Loucy (cell line): ENCODE data around the gene LTA.
A peak's percentile ranks its signal among the peaks of the same experiment; 100 is the strongest.

Experiments used
- H2AFZ ChIP-seq: fragments of 200-600 bp; sonication (generic); 2 replicates; pipeline ENCODE4 v1.6.0; 2016; ENCODE audit warnings: antibody characterized with exemption, mild to moderate bottlenecking, low read length, moderate library complexity
- H3F3A ChIP-seq: fragments of 200-600 bp; 2 replicates; pipeline ENCODE4 v1.6.0; 2016; ENCODE audit warnings: antibody characterized with exemption, low read depth, mild to moderate bottlenecking
- H3K27me3 ChIP-seq: fragments of 200-600 bp; sonication (generic); 2 replicates; pipeline ENCODE4 v1.6.1; 2014; ENCODE audit warnings: low read length, mild to moderate bottlenecking; ENCODE audit not compliant: insufficient read depth, poor library complexity, severe bottlenecking
- H3K36me3 ChIP-seq: fragments of 200-600 bp; sonication (generic); 2 replicates; pipeline ENCODE4 v1.6.1; 2016; ENCODE audit warnings: low read length; ENCODE audit not compliant: insufficient read depth
- H3K4me1 ChIP-seq: fragments of 200-600 bp; sonication (generic); 2 replicates; pipeline ENCODE4 v1.5.1; 2014; ENCODE audit warnings: low read length, mild to moderate bottlenecking; ENCODE audit not compliant: insufficient read depth, poor library complexity, severe bottlenecking
- H3K4me2 ChIP-seq: fragments of 200-600 bp; sonication (generic); 2 replicates; pipeline ENCODE4 v1.6.0; 2014; ENCODE audit warnings: antibody characterized with exemption, low read length, low read depth, mild to moderate bottlenecking; ENCODE audit not compliant: poor library complexity, severe bottlenecking
- H3K4me3 ChIP-seq: fragments of 200-600 bp; sonication (generic); 2 replicates; pipeline ENCODE4 v1.5.1; 2014; ENCODE audit warnings: low read length, mild to moderate bottlenecking, mixed read lengths; ENCODE audit not compliant: poor library complexity, severe bottlenecking
- H3K79me2 ChIP-seq: fragments of 200-600 bp; sonication (generic); 2 replicates; pipeline ENCODE4 v1.6.1; 2014; ENCODE audit warnings: low read length; ENCODE audit not compliant: insufficient read depth
- H3K9ac ChIP-seq: fragments of 200-600 bp; sonication (generic); 2 replicates; pipeline ENCODE4 v1.6.0; 2014; ENCODE audit warnings: mild to moderate bottlenecking, low read depth, low read length, moderate library complexity; ENCODE audit not compliant: poor library complexity, severe bottlenecking
- H3K9me2 ChIP-seq: fragments of 200-600 bp; sonication (generic); replicated peaks from 2 replicates; pipeline ENCODE4 v1.6.1; 2016; ENCODE audit warnings: low read depth, low read length, mixed read lengths
- H3K9me3 ChIP-seq: fragments of 200-600 bp; sonication (generic); 2 replicates; pipeline ENCODE4 v1.6.1; 2014; ENCODE audit warnings: mild to moderate bottlenecking, antibody characterized with exemption, low read length, low read depth; ENCODE audit not compliant: insufficient read depth
- H4K20me1 ChIP-seq: fragments of 200-600 bp; sonication (generic); 2 replicates; pipeline ENCODE4 v1.6.0; 2014; ENCODE audit warnings: antibody characterized with exemption, low read length, mild to moderate bottlenecking; ENCODE audit not compliant: insufficient read depth, poor library complexity, severe bottlenecking
- EZH2phosphoT487 ChIP-seq: fragments of 200-600 bp; IDR thresholded peaks from 2 replicates; pipeline ENCODE4 v1.6.1; 2018; ENCODE audit warnings: antibody characterized with exemption, mild to moderate bottlenecking, moderate library complexity, borderline replicate concordance
- TF ChIP-seq, protein P1 (sequence below): fragments of 200-600 bp; sonication (generic); conservative IDR thresholded peaks from 2 replicates; pipeline ENCODE4 v1.5.1; 2014; ENCODE audit warnings: mild to moderate bottlenecking, antibody characterized with exemption, low read length

Gene LTA

GRCh38 chr6:31619805-31620585, 47.9 kb downstream of the LTA start:
- Histone ChIP-seq H2AFZ (peak overlapping the region; percentile 68; the same call in 1 of the 2 replicates), H4K20me1 (peaks cover 42% of the 10 kb centered on the region), H3K4me1 (peaks cover 56% of the 10 kb centered on the region)

DNA sequence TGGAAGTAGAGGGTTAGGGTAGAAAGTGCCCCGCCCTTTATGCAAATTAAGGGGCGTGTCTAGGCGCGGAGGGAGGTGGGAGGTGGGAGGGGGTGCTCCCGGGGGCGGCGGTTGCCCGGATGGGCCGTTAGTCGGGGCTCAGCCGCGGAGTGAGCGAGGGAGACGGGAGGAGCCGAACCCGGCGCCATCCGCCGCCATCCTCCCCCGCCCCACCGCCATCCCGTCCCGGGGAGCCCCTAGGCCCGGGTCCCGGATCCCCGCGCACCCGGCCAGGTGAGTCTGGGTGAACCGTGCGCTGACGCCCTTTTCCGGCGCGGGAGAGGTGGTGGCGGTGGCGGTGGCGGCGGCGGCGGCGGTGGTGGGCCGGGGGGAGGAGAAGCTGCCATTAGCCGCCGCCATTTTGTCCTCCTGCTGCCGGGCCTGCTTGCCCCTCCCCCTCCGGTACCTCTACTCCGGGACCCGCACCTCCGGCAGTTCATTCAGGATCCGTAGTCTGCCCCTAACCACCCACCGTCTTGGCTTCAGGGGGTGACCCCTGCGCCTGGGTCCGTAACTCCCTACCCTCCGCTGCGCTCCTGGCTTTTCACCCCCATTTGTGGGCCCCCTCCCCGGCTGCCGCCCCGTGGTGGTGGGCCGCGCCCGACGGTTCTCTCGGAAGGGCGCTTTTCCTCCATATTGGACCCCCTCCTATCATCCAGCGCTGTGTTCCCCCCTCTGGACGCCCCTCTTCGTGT, 48.7 kb downstream of the LTA start, which contains the start of gene PRRC2A:
Gene PRRC2A (plus strand): TSS at position 130 of the 734 bp plus-strand sequence. CDS start 2,075 bp downstream, outside the sequence.
- Histone ChIP-seq H3K9me2 (no peaks in the 10 kb centered on the region), H3K9me3 (no peaks in the 10 kb centered on the region), H4K20me1 (peaks cover 49% of the 10 kb centered on the region), H3K27me3 (peaks cover 10% of the 10 kb centered on the region), H2AFZ (peak within 1 kb of the TSS; percentile 68; the same call in 1 of the 2 replicates), H3K4me3 (peak within 1 kb of the TSS; percentile 94), H3K4me1 (peaks cover 51% of the 10 kb centered on the region), H3K36me3 (peaks cover 30% of the 10 kb centered on the region), H3K9ac (peak within 1 kb of the TSS; percentile 99), H3F3A (peaks cover 8% of the 10 kb centered on the region; the same call in 1 of the 2 replicates), H3K4me2 (peak within 1 kb of the TSS; percentile 99), H3K79me2 (peaks cover 87% of the 10 kb centered on the region)
- TF ChIP-seq, protein P1, sequence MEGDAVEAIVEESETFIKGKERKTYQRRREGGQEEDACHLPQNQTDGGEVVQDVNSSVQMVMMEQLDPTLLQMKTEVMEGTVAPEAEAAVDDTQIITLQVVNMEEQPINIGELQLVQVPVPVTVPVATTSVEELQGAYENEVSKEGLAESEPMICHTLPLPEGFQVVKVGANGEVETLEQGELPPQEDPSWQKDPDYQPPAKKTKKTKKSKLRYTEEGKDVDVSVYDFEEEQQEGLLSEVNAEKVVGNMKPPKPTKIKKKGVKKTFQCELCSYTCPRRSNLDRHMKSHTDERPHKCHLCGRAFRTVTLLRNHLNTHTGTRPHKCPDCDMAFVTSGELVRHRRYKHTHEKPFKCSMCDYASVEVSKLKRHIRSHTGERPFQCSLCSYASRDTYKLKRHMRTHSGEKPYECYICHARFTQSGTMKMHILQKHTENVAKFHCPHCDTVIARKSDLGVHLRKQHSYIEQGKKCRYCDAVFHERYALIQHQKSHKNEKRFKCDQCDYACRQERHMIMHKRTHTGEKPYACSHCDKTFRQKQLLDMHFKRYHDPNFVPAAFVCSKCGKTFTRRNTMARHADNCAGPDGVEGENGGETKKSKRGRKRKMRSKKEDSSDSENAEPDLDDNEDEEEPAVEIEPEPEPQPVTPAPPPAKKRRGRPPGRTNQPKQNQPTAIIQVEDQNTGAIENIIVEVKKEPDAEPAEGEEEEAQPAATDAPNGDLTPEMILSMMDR = no peak
- TF ChIP-seq EZH2phosphoT487 = no peak

More at GRCh38 chr6:31619805-31620585, 47.9 kb downstream of the LTA start:
- H3K9ac ChIP-seq = peak overlapping the region; percentile 77
- H3K9me3 ChIP-seq = no peaks in the 10 kb centered on the region
- no peaks in the 10 kb centered on the region for H3K9me2 ChIP-seq
- H3K79me2 ChIP-seq = peaks cover 85% of the 10 kb centered on the region
- peak overlapping the region; percentile 97 for H3K4me2 ChIP-seq
- H3K27me3 ChIP-seq = peaks cover 10% of the 10 kb centered on the region
- H3F3A ChIP-seq = peaks cover 12% of the 10 kb centered on the region; the same call in 1 of the 2 replicates
- no peak for TF ChIP-seq EZH2phosphoT487
- H3K36me3 ChIP-seq = peaks cover 23% of the 10 kb centered on the region; the same call in 1 of the 2 replicates
- H3K4me3 ChIP-seq = peak overlapping the region; percentile 94

GRCh38 chr6:31621320-31621939, 49.3 kb downstream of the LTA start:
- peaks cover 37% of the 10 kb centered on the region for H3K36me3 ChIP-seq
- peaks cover 49% of the 10 kb centered on the region for H3K4me1 ChIP-seq
- peaks cover 8% of the 10 kb centered on the region; the same call in 1 of the 2 replicates for H3F3A ChIP-seq
- peaks cover 10% of the 10 kb centered on the region for H3K27me3 ChIP-seq
- peak overlapping the region; percentile 99 for H3K4me2 ChIP-seq
- peak overlapping the region; percentile 94 for H3K4me3 ChIP-seq
- peak overlapping the region; percentile 99 for H3K9ac ChIP-seq
- TF ChIP-seq, protein P1 = no peak
- TF ChIP-seq EZH2phosphoT487 = no peak
- no peak overlapping the region for H2AFZ ChIP-seq
- peaks cover 87% of the 10 kb centered on the region for H3K79me2 ChIP-seq
- peaks cover 56% of the 10 kb centered on the region for H4K20me1 ChIP-seq
- H3K9me2 ChIP-seq = no peaks in the 10 kb centered on the region
- no peaks in the 10 kb centered on the region for H3K9me3 ChIP-seq
